Progenitor cell of endocrine pancreas (in vitro differentiated cells): ENCODE results near the gene GNPTAB. TPM values are rescaled to one million over a fixed set of nuclear protein-coding genes. Genes with fewer than 3 reads are reported as not detected.

Experiments used
- DNase-seq: peaks from one replicate; pipeline ENCODE4 v3.0.0; 2021; ENCODE audit warnings: low spot score; ENCODE audit not compliant: unreplicated experiment
- H3K27ac Mint-ChIP-seq: 2 replicates; pipeline ENCODE4 v1.8.0; 2021; ENCODE audit warnings: mild to moderate bottlenecking, moderate library complexity, mixed read lengths
- H3K27me3 Mint-ChIP-seq: 2 replicates; pipeline ENCODE4 v1.8.0; 2021; ENCODE audit warnings: mixed read lengths
- H3K36me3 Mint-ChIP-seq: 2 replicates; pipeline ENCODE4 v1.8.0; 2022; ENCODE audit warnings: mixed read lengths; ENCODE audit not compliant: insufficient read depth
- H3K4me1 Mint-ChIP-seq: 2 replicates; pipeline ENCODE4 v1.8.0; 2021; ENCODE audit warnings: low read depth, mixed read lengths
- H3K4me3 Mint-ChIP-seq: 2 replicates; pipeline ENCODE4 v1.8.0; 2021; ENCODE audit warnings: low read depth, mild to moderate bottlenecking, moderate library complexity, mixed read lengths
- H3K9me3 Mint-ChIP-seq: 2 replicates; pipeline ENCODE4 v1.8.0; 2021; ENCODE audit warnings: low read depth, mixed read lengths
- total RNA-seq: library from RNA; stranded (reverse); gene quantifications from 2 replicates; pipeline ENCODE4 v1.2.1, GENCODE V29; 2021
- TF ChIP-seq, protein P1 (sequence below): fragments of 200-600 bp; sonication (generic); IDR thresholded peaks from one replicate; pipeline ENCODE4 v1.5.0; 2021; ENCODE audit warnings: antibody characterized with exemption, mild to moderate bottlenecking; ENCODE audit not compliant: unreplicated experiment

Gene GNPTAB
- total RNA-seq, 1 donor from 2014 or later, result 23.2 TPM

- no peak for DNase-seq
- H3K4me3 Mint-ChIP-seq, result no peak overlapping the region
- no peak overlapping the region for H3K27ac Mint-ChIP-seq
- H3K36me3 Mint-ChIP-seq, result no peaks in the 10 kb centered on the region
- H3K27me3 Mint-ChIP-seq, result no peaks in the 10 kb centered on the region
- H3K9me3 Mint-ChIP-seq, result no peaks in the 10 kb centered on the region
- TF ChIP-seq, protein P1, sequence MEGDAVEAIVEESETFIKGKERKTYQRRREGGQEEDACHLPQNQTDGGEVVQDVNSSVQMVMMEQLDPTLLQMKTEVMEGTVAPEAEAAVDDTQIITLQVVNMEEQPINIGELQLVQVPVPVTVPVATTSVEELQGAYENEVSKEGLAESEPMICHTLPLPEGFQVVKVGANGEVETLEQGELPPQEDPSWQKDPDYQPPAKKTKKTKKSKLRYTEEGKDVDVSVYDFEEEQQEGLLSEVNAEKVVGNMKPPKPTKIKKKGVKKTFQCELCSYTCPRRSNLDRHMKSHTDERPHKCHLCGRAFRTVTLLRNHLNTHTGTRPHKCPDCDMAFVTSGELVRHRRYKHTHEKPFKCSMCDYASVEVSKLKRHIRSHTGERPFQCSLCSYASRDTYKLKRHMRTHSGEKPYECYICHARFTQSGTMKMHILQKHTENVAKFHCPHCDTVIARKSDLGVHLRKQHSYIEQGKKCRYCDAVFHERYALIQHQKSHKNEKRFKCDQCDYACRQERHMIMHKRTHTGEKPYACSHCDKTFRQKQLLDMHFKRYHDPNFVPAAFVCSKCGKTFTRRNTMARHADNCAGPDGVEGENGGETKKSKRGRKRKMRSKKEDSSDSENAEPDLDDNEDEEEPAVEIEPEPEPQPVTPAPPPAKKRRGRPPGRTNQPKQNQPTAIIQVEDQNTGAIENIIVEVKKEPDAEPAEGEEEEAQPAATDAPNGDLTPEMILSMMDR, result no peak
- H3K4me1 Mint-ChIP-seq, result peaks cover 4% of the 10 kb centered on the region
These were observed 58.6 kb downstream of the GNPTAB start for GRCh38 chr12:101772012-101772775.

DNA sequence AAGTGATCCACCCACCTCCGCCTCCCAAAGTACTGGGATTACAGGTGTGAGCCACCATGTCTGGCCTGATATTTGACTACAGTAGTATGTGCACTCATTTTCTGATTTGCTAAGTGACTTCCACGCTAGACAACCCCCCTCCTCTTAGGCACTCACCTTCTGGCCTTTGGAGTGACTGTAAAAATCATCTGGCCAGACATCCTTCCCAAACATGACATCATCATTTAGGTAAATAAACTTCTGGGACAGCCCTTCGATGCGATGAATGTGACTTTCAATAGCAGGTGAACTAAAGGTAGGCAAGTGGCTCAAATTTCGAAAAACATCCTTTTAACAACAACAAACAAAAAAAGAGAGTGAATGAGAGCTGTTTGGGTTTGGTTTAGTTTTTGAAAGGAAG lies 60.9 kb downstream of the GNPTAB start:
- H3K4me1 Mint-ChIP-seq, result peaks cover 4% of the 10 kb centered on the region
- no peak for DNase-seq
- no peak overlapping the region for H3K4me3 Mint-ChIP-seq
- no peaks in the 10 kb centered on the region for H3K27me3 Mint-ChIP-seq
- no peaks in the 10 kb centered on the region for H3K9me3 Mint-ChIP-seq
- H3K36me3 Mint-ChIP-seq, result no peaks in the 10 kb centered on the region
- TF ChIP-seq, protein P1, result no peak
- no peak overlapping the region for H3K27ac Mint-ChIP-seq

DNA sequence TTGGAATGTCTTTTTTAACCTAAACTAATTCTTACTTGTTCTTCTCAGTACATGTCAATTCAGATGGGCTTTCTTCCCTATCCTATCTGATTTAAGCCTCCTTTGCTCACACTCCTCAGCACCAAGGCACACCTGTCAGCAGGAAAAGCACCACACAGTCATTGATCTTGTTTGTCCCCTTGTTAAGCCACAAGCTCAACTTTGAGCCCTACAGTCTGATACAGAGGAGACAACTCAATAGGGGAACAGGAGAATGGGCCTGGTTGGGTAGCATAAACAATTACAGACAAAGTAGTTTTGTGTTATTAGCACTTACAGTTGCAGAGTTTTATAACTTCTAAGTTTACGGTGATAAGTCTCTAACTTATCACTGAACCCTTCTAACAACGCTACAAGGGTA lies 62.0 kb downstream of the GNPTAB start:
- Mint-ChIP-seq H3K9me3 (no peaks in the 10 kb centered on the region), H3K4me3 (no peak overlapping the region), H3K36me3 (no peaks in the 10 kb centered on the region), H3K27ac (no peak overlapping the region), H3K4me1 (peaks cover 4% of the 10 kb centered on the region), H3K27me3 (no peaks in the 10 kb centered on the region)
- TF ChIP-seq, protein P1, result no peak
- no peak for DNase-seq

DNA sequence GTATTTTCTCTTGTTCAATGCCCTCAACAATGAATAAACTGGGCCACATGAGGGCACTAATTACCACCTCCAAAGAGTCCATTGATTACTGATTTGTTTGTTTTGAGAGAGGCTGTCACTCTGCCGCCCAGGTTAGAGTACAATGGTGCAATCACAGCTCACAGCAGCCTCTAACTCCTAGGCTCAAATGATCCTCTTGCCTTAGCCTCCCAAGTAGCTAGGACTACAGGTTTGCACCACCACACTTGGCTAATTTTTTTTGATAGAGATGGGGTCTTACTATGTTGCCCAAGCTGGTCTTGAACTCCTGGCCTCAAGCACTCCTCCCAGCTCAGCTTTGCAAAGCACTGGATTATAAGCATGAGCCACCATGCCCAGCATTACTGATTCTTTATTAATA lies 63.2 kb downstream of the GNPTAB start:
- H3K36me3 Mint-ChIP-seq, result no peaks in the 10 kb centered on the region
- no peaks in the 10 kb centered on the region for H3K9me3 Mint-ChIP-seq
- H3K27ac Mint-ChIP-seq, result no peak overlapping the region

GRCh38 chr12:101764051-101764792 lies 66.5 kb downstream of the GNPTAB start:
- no peak for DNase-seq
- Mint-ChIP-seq H3K4me1 (peaks cover 4% of the 10 kb centered on the region), H3K27me3 (no peaks in the 10 kb centered on the region), H3K36me3 (no peaks in the 10 kb centered on the region), H3K9me3 (no peaks in the 10 kb centered on the region), H3K27ac (no peak overlapping the region), H3K4me3 (no peak overlapping the region)
- TF ChIP-seq, protein P1, result no peak

More for the DNA sequence above, 63.2 kb downstream of the GNPTAB start:
- Mint-ChIP-seq H3K27me3 (no peaks in the 10 kb centered on the region), H3K4me1 (peaks cover 4% of the 10 kb centered on the region), H3K4me3 (no peak overlapping the region)
- DNase-seq, result no peak
- TF ChIP-seq, protein P1, result no peak
